HUES64 (cell line): Measurements from ENCODE around the gene ERC1.
A peak's percentile ranks its signal among the peaks of the same experiment; 100 is the strongest.
"Not testable (repeated sequence)": the region's sequence is repeated elsewhere in the genome, so short reads cannot be mapped to it uniquely, and the experiment has no call there.

Experiments used
- H3K27ac ChIP-seq: 2 replicates; pipeline ENCODE4 v1.7.0; 2013; ENCODE audit warnings: low read depth, low read length, inconsistent platforms
- H3K27me3 ChIP-seq: 2 replicates; pipeline ENCODE4 v1.6.1; 2013; ENCODE audit warnings: mild to moderate bottlenecking, low read length; ENCODE audit not compliant: insufficient read depth
- H3K36me3 ChIP-seq: 2 replicates; pipeline ENCODE4 v1.6.1; 2013; ENCODE audit warnings: mild to moderate bottlenecking, low read length; ENCODE audit not compliant: insufficient read depth
- H3K4me1 ChIP-seq: 2 replicates; pipeline ENCODE4 v1.6.1; 2013; ENCODE audit warnings: mild to moderate bottlenecking, low read length, moderate library complexity; ENCODE audit not compliant: insufficient read depth
- H3K4me3 ChIP-seq: 2 replicates; pipeline ENCODE4 v1.5.1; 2013; ENCODE audit warnings: mild to moderate bottlenecking, low read length, moderate library complexity
- H3K9ac ChIP-seq: 2 replicates; pipeline ENCODE4 v1.6.1; 2013; ENCODE audit warnings: mild to moderate bottlenecking, low read depth, low read length
- H3K9me3 ChIP-seq: 2 replicates; pipeline ENCODE4 v1.6.1; 2013; ENCODE audit warnings: low read depth, low read length; ENCODE audit not compliant: insufficient read depth
- WGBS: fragments of 150-250, 120-280 bp; methylation state at CpG from one replicate; pipeline ENCODE4 v1.1.7; 2013; ENCODE audit warnings: missing lambda C conversion rate; 5-methylcytosine and 5-hydroxymethylcytosine counted together

ERC1 gene

GRCh38 chr12:1234073-1234472 is 243.1 kb downstream of the ERC1 start:
- no peaks in the 10 kb centered on the region for H3K9me3 ChIP-seq
- H3K36me3 ChIP-seq = no peaks in the 10 kb centered on the region
- H3K4me3 ChIP-seq = no peak overlapping the region
- 100% methylated on average over 2 of the region's 2 CpGs for WGBS
- no peaks in the 10 kb centered on the region for H3K4me1 ChIP-seq
- H3K27me3 ChIP-seq = no peaks in the 10 kb centered on the region
- no peak overlapping the region for H3K9ac ChIP-seq
- H3K27ac ChIP-seq = no peak overlapping the region

- WGBS = 91% methylated on average over 2 of the region's 2 CpGs
- Histone ChIP-seq H3K4me1 (peaks cover 27% of the 10 kb centered on the region), H3K4me3 (no peak overlapping the region), H3K27ac (no peak overlapping the region), H3K27me3 (no peaks in the 10 kb centered on the region), H3K9ac (no peak overlapping the region), H3K36me3 (no peaks in the 10 kb centered on the region), H3K9me3 (no peaks in the 10 kb centered on the region)
Measured at GRCh38 chr12:1246637-1247036, 255.6 kb downstream of the ERC1 start.

GRCh38 chr12:1250641-1251040 is 259.6 kb downstream of the ERC1 start:
- Histone ChIP-seq H3K27me3 (no peaks in the 10 kb centered on the region), H3K36me3 (no peaks in the 10 kb centered on the region), H3K4me3 (no peak overlapping the region), H3K9ac (no peak overlapping the region), H3K27ac (peak overlapping the region; percentile 20; the same call in 1 of the 2 replicates), H3K9me3 (no peaks in the 10 kb centered on the region), H3K4me1 (peaks cover 22% of the 10 kb centered on the region)
- 42% methylated on average over 2 of the region's 3 CpGs for WGBS

- Histone ChIP-seq H3K27me3 (no peaks in the 10 kb centered on the region), H3K4me1 (peaks cover 22% of the 10 kb centered on the region), H3K36me3 (no peaks in the 10 kb centered on the region), H3K9me3 (no peaks in the 10 kb centered on the region), H3K4me3 (no peak overlapping the region), H3K27ac (no peak overlapping the region), H3K9ac (no peak overlapping the region)
- WGBS = 90% methylated on average over 2 of the region's 2 CpGs
Measured at GRCh38 chr12:1252758-1253157, 261.7 kb downstream of the ERC1 start.

- WGBS = 94% methylated on average over 6 of the region's 6 CpGs
- H3K4me3 ChIP-seq, H3K9ac ChIP-seq, H3K27ac ChIP-seq, H3K36me3 ChIP-seq, H3K27me3 ChIP-seq, H3K9me3 ChIP-seq: not testable (repeated sequence)
- H3K4me1 ChIP-seq = peaks cover 13% of the 10 kb centered on the region
Measured at GRCh38 chr12:1255125-1255524, 264.1 kb downstream of the ERC1 start.

GRCh38 chr12:1255854-1256253 is 264.8 kb downstream of the ERC1 start:
- H3K27ac ChIP-seq, H3K36me3 ChIP-seq, H3K9me3 ChIP-seq, H3K9ac ChIP-seq, H3K4me3 ChIP-seq, H3K4me1 ChIP-seq, H3K27me3 ChIP-seq: not testable (repeated sequence)
- WGBS = 96% methylated on average over 4 of the region's 4 CpGs

GRCh38 chr12:1256285-1256684 is 265.3 kb downstream of the ERC1 start:
- no peak overlapping the region for H3K4me3 ChIP-seq
- no peak overlapping the region for H3K27ac ChIP-seq
- no peak overlapping the region for H3K9ac ChIP-seq
- H3K9me3 ChIP-seq = no peaks in the 10 kb centered on the region
- peaks cover 2% of the 10 kb centered on the region; the same call in 1 of the 2 replicates for H3K4me1 ChIP-seq
- no peaks in the 10 kb centered on the region for H3K36me3 ChIP-seq
- WGBS = 92% methylated on average over 1 of the region's 2 CpGs
- no peaks in the 10 kb centered on the region for H3K27me3 ChIP-seq

- no peaks in the 10 kb centered on the region for H3K27me3 ChIP-seq
- WGBS = 94% methylated on average over 7 of the region's 7 CpGs
- H3K9me3 ChIP-seq = no peaks in the 10 kb centered on the region
- H3K4me1 ChIP-seq = no peaks in the 10 kb centered on the region
- H3K27ac ChIP-seq = no peak overlapping the region
- no peaks in the 10 kb centered on the region for H3K36me3 ChIP-seq
- H3K4me3 ChIP-seq = no peak overlapping the region
- H3K9ac ChIP-seq = no peak overlapping the region
Measured at GRCh38 chr12:1256991-1257390, 266.0 kb downstream of the ERC1 start.

GRCh38 chr12:1262011-1262410 is 271.0 kb downstream of the ERC1 start:
- H3K36me3 ChIP-seq = peaks cover 12% of the 10 kb centered on the region
- H3K9me3 ChIP-seq = no peaks in the 10 kb centered on the region
- WGBS = 96% methylated on average over 2 of the region's 2 CpGs

GRCh38 chr12:1267243-1267642 is 276.2 kb downstream of the ERC1 start:
- Histone ChIP-seq H3K4me1 (no peaks in the 10 kb centered on the region), H3K9me3 (no peaks in the 10 kb centered on the region), H3K27ac (no peak overlapping the region), H3K36me3 (peaks cover 12% of the 10 kb centered on the region), H3K9ac (no peak overlapping the region), H3K27me3 (no peaks in the 10 kb centered on the region), H3K4me3 (no peak overlapping the region)
- WGBS = 84% methylated on average over 7 of the region's 7 CpGs

More at GRCh38 chr12:1262011-1262410, 271.0 kb downstream of the ERC1 start:
- H3K27me3 ChIP-seq = no peaks in the 10 kb centered on the region
- H3K4me3 ChIP-seq = no peak overlapping the region
- no peaks in the 10 kb centered on the region for H3K4me1 ChIP-seq
- no peak overlapping the region for H3K27ac ChIP-seq
- H3K9ac ChIP-seq = no peak overlapping the region

GRCh38 chr12:1272142-1272541 is 281.1 kb downstream of the ERC1 start:
- Histone ChIP-seq H3K36me3 (no peaks in the 10 kb centered on the region), H3K27ac (no peak overlapping the region), H3K27me3 (no peaks in the 10 kb centered on the region), H3K4me3 (no peak overlapping the region), H3K9me3 (no peaks in the 10 kb centered on the region), H3K4me1 (no peaks in the 10 kb centered on the region), H3K9ac (no peak overlapping the region)
- WGBS = 91% methylated on average over 3 of the region's 3 CpGs

GRCh38 chr12:1273051-1273450 is 282.0 kb downstream of the ERC1 start:
- H3K4me1 ChIP-seq = no peaks in the 10 kb centered on the region
- WGBS = 98% methylated on average over 4 of the region's 5 CpGs
- no peaks in the 10 kb centered on the region for H3K9me3 ChIP-seq
- H3K9ac ChIP-seq = no peak overlapping the region
- H3K27me3 ChIP-seq = no peaks in the 10 kb centered on the region
- H3K27ac ChIP-seq = no peak overlapping the region
- no peaks in the 10 kb centered on the region for H3K36me3 ChIP-seq
- H3K4me3 ChIP-seq = no peak overlapping the region
